NCI-H446 (cell line): ENCODE results near the gene ARSB.

Source experiments
- DNase-seq, 2 experiments: peaks; one replicate each; lab custom pipeline; 2025; lab: John Stamatoyannopoulos, UW

The ARSB gene

GRCh38 chr5:78837836-78838235 is 147.3 kb downstream of the ARSB start:
- DNase-seq = no peak

GRCh38 chr5:78835176-78835575 is 149.9 kb downstream of the ARSB start:
- no peak for DNase-seq

GRCh38 chr5:78833284-78833683 is 151.8 kb downstream of the ARSB start:
- no peak for DNase-seq

GRCh38 chr5:78830528-78831046 is 154.5 kb downstream of the ARSB start:
- no peak for DNase-seq

GRCh38 chr5:78829811-78830527 is 155.1 kb downstream of the ARSB start:
- peak in 1 of 2 experiments; percentile 48 for DNase-seq

- DNase-seq = no peak
Measured at GRCh38 chr5:78827725-78828124, 157.4 kb downstream of the ARSB start.

GRCh38 chr5:78824831-78825281 is 160.3 kb downstream of the ARSB start:
- no peak for DNase-seq

GRCh38 chr5:78823196-78823595 is 161.9 kb downstream of the ARSB start:
- no peak for DNase-seq

GRCh38 chr5:78821536-78822021 is 163.5 kb downstream of the ARSB start:
- DNase-seq = no peak

GRCh38 chr5:78819707-78820106 is 165.4 kb downstream of the ARSB start:
- no peak for DNase-seq

GRCh38 chr5:78819166-78819565 is 165.9 kb downstream of the ARSB start:
- DNase-seq = no peak

- DNase-seq = no peak
Measured at GRCh38 chr5:78816143-78816765, 168.9 kb downstream of the ARSB start.

- no peak for DNase-seq
Measured at GRCh38 chr5:78813906-78814530, 171.1 kb downstream of the ARSB start.

GRCh38 chr5:78813286-78813685 is 171.8 kb downstream of the ARSB start:
- DNase-seq = no peak

- DNase-seq = peak in 1 of 2 experiments; percentile 6
Measured at GRCh38 chr5:78811866-78812265, 173.2 kb downstream of the ARSB start.

- no peak for DNase-seq
Measured at GRCh38 chr5:78811121-78811817, 173.8 kb downstream of the ARSB start.

- DNase-seq = no peak
Measured at GRCh38 chr5:78810098-78810920, 174.8 kb downstream of the ARSB start.

- DNase-seq = peak in 1 of 2 experiments; percentile 59
Measured at GRCh38 chr5:78809444-78809843, 175.7 kb downstream of the ARSB start.

- no peak for DNase-seq
Measured at GRCh38 chr5:78808818-78809217, 176.3 kb downstream of the ARSB start.

GRCh38 chr5:78808380-78808779 is 176.7 kb downstream of the ARSB start:
- no peak for DNase-seq

- no peak for DNase-seq
Measured at GRCh38 chr5:78806544-78806943, 178.6 kb downstream of the ARSB start.
